ENCODE measurements around the gene STK24.
A peak's percentile ranks its signal among the peaks of the same experiment; 100 is the strongest.
"Not testable (repeated sequence)": the region's sequence is repeated elsewhere in the genome, so short reads cannot be mapped to it uniquely, and the experiment has no call there.

STK24 gene

GRCh38 chr13:98575904-98576199 lies 1.1 kb downstream of the STK24 start:
- TF ChIP-seq, protein P1, sequence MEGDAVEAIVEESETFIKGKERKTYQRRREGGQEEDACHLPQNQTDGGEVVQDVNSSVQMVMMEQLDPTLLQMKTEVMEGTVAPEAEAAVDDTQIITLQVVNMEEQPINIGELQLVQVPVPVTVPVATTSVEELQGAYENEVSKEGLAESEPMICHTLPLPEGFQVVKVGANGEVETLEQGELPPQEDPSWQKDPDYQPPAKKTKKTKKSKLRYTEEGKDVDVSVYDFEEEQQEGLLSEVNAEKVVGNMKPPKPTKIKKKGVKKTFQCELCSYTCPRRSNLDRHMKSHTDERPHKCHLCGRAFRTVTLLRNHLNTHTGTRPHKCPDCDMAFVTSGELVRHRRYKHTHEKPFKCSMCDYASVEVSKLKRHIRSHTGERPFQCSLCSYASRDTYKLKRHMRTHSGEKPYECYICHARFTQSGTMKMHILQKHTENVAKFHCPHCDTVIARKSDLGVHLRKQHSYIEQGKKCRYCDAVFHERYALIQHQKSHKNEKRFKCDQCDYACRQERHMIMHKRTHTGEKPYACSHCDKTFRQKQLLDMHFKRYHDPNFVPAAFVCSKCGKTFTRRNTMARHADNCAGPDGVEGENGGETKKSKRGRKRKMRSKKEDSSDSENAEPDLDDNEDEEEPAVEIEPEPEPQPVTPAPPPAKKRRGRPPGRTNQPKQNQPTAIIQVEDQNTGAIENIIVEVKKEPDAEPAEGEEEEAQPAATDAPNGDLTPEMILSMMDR (IDR thresholded peaks at IDR 0.05; ENCODE audit: low read depth, low read length): no peak
- in situ Hi-C loops (cut with HindIII; ENCODE audit: low sequenced_read_pairs): no loop called here
- DNase-seq (ENCODE audit: low read depth, low spot score): peak; percentile 37
- peak overlapping the region; percentile 80 for H3K4me3 ChIP-seq (ENCODE audit: low read depth, low read length)

DNA sequence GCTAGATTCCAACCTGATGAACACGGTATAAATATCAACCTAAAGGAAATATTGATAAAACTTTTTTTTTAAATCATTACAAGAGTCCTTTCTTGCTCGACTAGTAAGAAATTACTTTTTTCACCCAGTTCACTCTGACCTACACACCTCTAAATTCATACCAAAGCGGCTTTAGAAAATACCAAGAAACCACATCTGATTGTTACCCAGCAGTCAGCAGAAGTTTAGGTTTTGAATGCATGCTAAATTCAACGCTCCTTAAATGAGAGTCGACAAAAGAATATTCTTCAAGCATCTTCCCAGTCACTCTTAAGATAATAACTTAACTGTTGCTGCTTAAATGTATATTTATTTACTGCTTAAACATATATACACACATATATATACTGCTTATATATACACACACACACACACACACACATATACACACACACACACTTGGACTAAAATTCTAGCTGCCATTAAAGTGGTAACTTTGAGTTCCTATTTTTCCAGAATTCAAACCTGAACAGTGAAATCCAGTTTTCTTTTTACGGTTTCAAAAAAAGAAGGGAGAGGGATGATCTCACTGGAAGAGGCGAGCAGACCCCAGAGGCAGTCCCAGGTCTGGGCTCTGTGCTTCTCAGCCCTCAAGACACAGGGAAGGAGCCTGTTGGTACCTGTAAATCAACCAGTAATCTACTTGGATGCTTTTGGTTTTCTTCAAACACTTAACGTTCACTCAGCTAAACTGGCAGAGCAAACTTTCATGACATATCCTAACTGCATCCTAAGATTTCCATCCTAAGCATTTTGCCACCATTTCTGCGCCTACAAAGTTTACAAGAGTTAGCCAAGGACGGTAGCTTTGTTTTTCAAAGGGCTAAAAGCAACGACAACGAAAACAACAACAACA lies 1.7 kb downstream of the STK24 start:
- H3K4me3 ChIP-seq (ENCODE audit: low read depth, low read length): peak overlapping the region; percentile 80
- in situ Hi-C loops (cut with HindIII; ENCODE audit: low sequenced_read_pairs): no loop called here
- TF ChIP-seq, protein P1 (IDR thresholded peaks at IDR 0.05; ENCODE audit: low read depth, low read length): no peak
- DNase-seq (ENCODE audit: low read depth, low spot score): peak; percentile 56

- in situ Hi-C loops (cut with HindIII; ENCODE audit: low sequenced_read_pairs): no loop called here
- TF ChIP-seq, protein P1 (IDR thresholded peaks at IDR 0.05; ENCODE audit: low read depth, low read length): no peak
- no peak overlapping the region for H3K4me3 ChIP-seq (ENCODE audit: low read depth, low read length)
- peak; percentile 78 for DNase-seq (ENCODE audit: low read depth, low spot score)
These were observed 4.8 kb downstream of the STK24 start for GRCh38 chr13:98571955-98572662.

- in situ Hi-C loops (cut with HindIII; ENCODE audit: low sequenced_read_pairs): no loop called here
- DNase-seq (ENCODE audit: low read depth, low spot score): peak; percentile 50
- no peak overlapping the region for H3K4me3 ChIP-seq (ENCODE audit: low read depth, low read length)
- TF ChIP-seq, protein P1 (IDR thresholded peaks at IDR 0.05; ENCODE audit: low read depth, low read length): no peak
These were observed 6.0 kb downstream of the STK24 start for GRCh38 chr13:98570929-98571372.

DNA sequence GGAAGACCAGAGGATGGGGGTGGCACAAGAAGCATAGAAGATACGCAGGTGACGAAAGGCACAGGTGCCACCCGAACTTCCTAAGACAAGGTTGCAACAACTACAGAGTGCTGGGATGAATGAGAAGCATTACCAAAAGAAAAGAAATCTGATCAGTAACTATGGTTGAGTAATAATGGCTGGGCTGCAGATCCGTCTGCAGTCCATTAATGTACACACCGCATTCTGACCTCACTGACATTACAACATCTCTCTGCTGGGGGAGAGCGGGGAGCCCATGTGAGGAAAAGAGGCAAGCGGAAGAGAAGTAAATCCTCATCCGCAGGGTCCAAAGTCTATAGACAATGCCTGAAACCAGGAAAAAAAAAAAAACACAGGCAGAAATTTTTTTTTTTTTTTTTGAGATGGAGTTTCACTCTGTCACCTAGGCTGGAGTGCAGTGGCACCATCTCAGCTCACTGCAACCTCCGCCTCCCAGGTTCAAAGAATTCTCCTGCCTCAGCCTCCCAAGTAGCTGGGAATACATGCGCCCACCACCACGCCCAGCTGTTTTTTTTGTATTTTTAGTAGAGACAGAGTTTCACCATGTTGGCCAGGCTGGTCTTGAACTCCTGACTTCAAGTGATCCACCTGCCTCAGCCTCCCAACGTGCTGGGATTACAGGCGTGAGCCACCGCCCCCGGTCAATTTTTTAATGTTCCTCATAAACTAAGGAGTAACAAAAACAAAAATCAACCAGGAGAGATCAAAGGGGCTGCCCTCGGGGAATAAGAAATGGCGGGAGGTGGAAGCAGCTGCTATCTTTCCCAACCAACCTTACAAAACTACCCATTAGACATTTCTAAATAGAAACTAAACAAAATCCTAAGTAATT lies 7.2 kb downstream of the STK24 start:
- H3K4me3 ChIP-seq (ENCODE audit: low read depth, low read length); in situ Hi-C loops (cut with HindIII; ENCODE audit: low sequenced_read_pairs): not testable (repeated sequence)
- peak; percentile 44 for DNase-seq (ENCODE audit: low read depth, low spot score)

DNA sequence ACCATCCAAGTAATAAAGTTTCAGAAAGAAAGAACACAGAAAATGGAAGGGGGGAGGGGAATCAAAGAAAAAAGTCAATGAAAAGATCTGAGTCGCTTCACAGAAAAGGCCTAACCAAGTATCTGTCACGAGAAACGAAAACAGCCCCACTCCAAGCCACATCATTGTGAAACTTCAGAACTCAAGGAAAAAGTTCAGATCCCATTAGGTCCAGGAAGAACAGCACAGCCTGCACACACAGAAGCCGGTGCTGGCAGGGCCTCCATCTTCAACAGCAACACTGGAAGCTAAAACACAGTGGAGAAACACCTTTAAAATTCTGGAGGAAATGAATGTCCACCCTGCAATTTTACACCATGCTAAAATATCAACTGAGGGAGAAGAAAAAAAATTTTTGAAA lies 8.0 kb downstream of the STK24 start:
- TF ChIP-seq, protein P1 (IDR thresholded peaks at IDR 0.05; ENCODE audit: low read depth, low read length): no peak
- in situ Hi-C loops (cut with HindIII; ENCODE audit: low sequenced_read_pairs): no loop called here
- no peak overlapping the region for H3K4me3 ChIP-seq (ENCODE audit: low read depth, low read length)
- DNase-seq (ENCODE audit: low read depth, low spot score): no peak
